IPS-18c (cell line): ENCODE measurements around the gene PGPEP1.
A peak's percentile ranks its signal among the peaks of the same experiment; 100 is the strongest.
"Not testable (repeated sequence)": the region's sequence is repeated elsewhere in the genome, so short reads cannot be mapped to it uniquely, and the experiment has no call there.

Experiments used
- H3K4me3 ChIP-seq: 2 replicates; pipeline ENCODE4 v1.7.0; 2013; ENCODE audit warnings: low read depth, mild to moderate bottlenecking, low read length, moderate library complexity; ENCODE audit not compliant: insufficient read depth
- H3K9me3 ChIP-seq: one replicate; pipeline ENCODE4 v1.6.1; 2013; ENCODE audit warnings: mild to moderate bottlenecking, low read length, moderate library complexity; ENCODE audit not compliant: control insufficient read depth, insufficient read depth

PGPEP1 gene

GRCh38 chr19:18392417-18392816, 52.0 kb downstream of the PGPEP1 start:
- H3K4me3 ChIP-seq = no peak overlapping the region
- H3K9me3 ChIP-seq = no peaks in the 10 kb centered on the region

- Histone ChIP-seq H3K4me3 (no peak overlapping the region), H3K9me3 (no peaks in the 10 kb centered on the region)
Measured at GRCh38 chr19:18392926-18393325, 52.5 kb downstream of the PGPEP1 start.

GRCh38 chr19:18393836-18394235, 53.4 kb downstream of the PGPEP1 start:
- H3K9me3 ChIP-seq = no peaks in the 10 kb centered on the region
- no peak overlapping the region for H3K4me3 ChIP-seq

- no peaks in the 10 kb centered on the region for H3K9me3 ChIP-seq
- no peak overlapping the region for H3K4me3 ChIP-seq
Measured at GRCh38 chr19:18396471-18397241, 56.3 kb downstream of the PGPEP1 start.

- Histone ChIP-seq H3K9me3 (no peaks in the 10 kb centered on the region), H3K4me3 (no peak within 1 kb of the TSS)
Measured at GRCh38 chr19:18397242-18398202, 57.1 kb downstream of the PGPEP1 start, which contains the start of gene LRRC25. Gene LRRC25, minus strand, starts transcription at chr19:18397622. Its CDS starts 659 bp downstream, at chr19:18396963.

GRCh38 chr19:18399008-18399407, 58.6 kb downstream of the PGPEP1 start:
- Histone ChIP-seq H3K9me3 (no peaks in the 10 kb centered on the region), H3K4me3 (no peak overlapping the region)

- Histone ChIP-seq H3K9me3 (no peaks in the 10 kb centered on the region), H3K4me3 (no peak overlapping the region)
Measured at GRCh38 chr19:18401580-18402112, 61.2 kb downstream of the PGPEP1 start.

- not testable (repeated sequence) for H3K4me3 ChIP-seq
Measured at GRCh38 chr19:18402455-18403248, 62.3 kb downstream of the PGPEP1 start.

GRCh38 chr19:18405754-18406153, 65.4 kb downstream of the PGPEP1 start:
- not testable (repeated sequence) for H3K9me3 ChIP-seq

More at GRCh38 chr19:18402455-18403248, 62.3 kb downstream of the PGPEP1 start:
- not testable (repeated sequence) for H3K9me3 ChIP-seq

GRCh38 chr19:18406749-18407148, 66.4 kb downstream of the PGPEP1 start:
- no peaks in the 10 kb centered on the region for H3K9me3 ChIP-seq
- no peak overlapping the region for H3K4me3 ChIP-seq

More at GRCh38 chr19:18405754-18406153, 65.4 kb downstream of the PGPEP1 start:
- not testable (repeated sequence) for H3K4me3 ChIP-seq

- H3K9me3 ChIP-seq = no peaks in the 10 kb centered on the region
- H3K4me3 ChIP-seq = no peak overlapping the region
Measured at GRCh38 chr19:18408053-18408476, 67.7 kb downstream of the PGPEP1 start.

GRCh38 chr19:18412610-18413239, 72.3 kb downstream of the PGPEP1 start:
- Histone ChIP-seq H3K4me3 (no peak overlapping the region), H3K9me3 (no peaks in the 10 kb centered on the region)

GRCh38 chr19:18414504-18415177, 74.2 kb downstream of the PGPEP1 start:
- H3K4me3 ChIP-seq = no peak overlapping the region
- no peaks in the 10 kb centered on the region for H3K9me3 ChIP-seq

- Histone ChIP-seq H3K4me3 (no peak overlapping the region), H3K9me3 (no peaks in the 10 kb centered on the region)
Measured at GRCh38 chr19:18415178-18415867, 74.9 kb downstream of the PGPEP1 start.

- peak overlapping the region; percentile 63 for H3K4me3 ChIP-seq
Measured at GRCh38 chr19:18416778-18417249, 76.4 kb downstream of the PGPEP1 start.

More at GRCh38 chr19:18416778-18417249, 76.4 kb downstream of the PGPEP1 start:
- no peaks in the 10 kb centered on the region for H3K9me3 ChIP-seq
